Neural progenitor cell (in vitro differentiated cells): ENCODE data around the gene SLC27A1.
A peak's percentile ranks its signal among the peaks of the same experiment; 100 is the strongest.

Experiments used
- EZH2phosphoT487 ChIP-seq: fragments of 200-600 bp; sonication (generic); IDR thresholded peaks from 2 replicates; pipeline ENCODE4 v1.6.1; 2017; ENCODE audit warnings: antibody characterized with exemption
- TF ChIP-seq, protein P1 (sequence below): fragments of 200-600 bp; sonication (generic); IDR thresholded peaks from 2 replicates; pipeline ENCODE4 v1.5.1; 2017; ENCODE audit warnings: antibody characterized with exemption, mild to moderate bottlenecking

DNA sequence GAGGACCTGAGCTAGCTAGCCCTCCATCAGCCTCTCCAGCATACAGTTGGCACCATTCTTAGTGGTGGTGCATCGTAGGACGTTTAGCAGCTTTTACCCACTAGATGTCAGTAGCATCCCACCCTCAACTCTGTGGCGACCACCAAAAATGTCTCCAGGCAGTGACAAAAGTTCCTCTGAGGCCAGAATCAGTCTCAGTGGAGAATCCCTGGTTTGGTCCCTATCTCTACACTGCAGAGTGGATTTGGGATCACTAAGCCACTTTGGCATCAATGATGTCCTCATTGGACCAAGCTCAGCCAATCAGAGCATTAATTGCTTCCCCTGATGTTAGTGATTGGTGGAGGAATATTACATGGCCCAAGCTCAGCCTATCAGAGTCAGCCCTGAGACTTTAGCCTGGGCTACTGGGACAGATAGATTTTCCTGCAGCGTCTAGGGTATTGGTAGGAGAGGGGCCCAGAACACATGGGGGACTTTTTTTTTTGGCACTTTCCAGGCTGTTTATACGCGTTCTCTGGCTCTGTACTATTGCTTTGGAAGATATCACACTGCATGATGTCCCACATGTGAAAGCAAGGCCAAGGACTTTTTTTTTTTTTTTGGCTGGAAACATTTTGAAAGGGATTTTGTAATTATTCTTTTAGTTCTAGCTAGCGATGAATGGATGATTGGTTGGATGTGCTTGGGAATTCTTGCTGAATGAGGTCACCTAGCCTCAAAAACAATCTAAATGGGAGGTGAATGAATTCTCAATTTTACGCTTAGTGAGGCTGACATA lies 28.9 kb upstream of the SLC27A1 start:
- TF ChIP-seq, protein P1, sequence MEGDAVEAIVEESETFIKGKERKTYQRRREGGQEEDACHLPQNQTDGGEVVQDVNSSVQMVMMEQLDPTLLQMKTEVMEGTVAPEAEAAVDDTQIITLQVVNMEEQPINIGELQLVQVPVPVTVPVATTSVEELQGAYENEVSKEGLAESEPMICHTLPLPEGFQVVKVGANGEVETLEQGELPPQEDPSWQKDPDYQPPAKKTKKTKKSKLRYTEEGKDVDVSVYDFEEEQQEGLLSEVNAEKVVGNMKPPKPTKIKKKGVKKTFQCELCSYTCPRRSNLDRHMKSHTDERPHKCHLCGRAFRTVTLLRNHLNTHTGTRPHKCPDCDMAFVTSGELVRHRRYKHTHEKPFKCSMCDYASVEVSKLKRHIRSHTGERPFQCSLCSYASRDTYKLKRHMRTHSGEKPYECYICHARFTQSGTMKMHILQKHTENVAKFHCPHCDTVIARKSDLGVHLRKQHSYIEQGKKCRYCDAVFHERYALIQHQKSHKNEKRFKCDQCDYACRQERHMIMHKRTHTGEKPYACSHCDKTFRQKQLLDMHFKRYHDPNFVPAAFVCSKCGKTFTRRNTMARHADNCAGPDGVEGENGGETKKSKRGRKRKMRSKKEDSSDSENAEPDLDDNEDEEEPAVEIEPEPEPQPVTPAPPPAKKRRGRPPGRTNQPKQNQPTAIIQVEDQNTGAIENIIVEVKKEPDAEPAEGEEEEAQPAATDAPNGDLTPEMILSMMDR: peak; percentile 63
- TF ChIP-seq EZH2phosphoT487: no peak
